ENCODE results near the gene CARS1. TPM values are rescaled to one million over a fixed set of nuclear protein-coding genes. Genes with fewer than 3 reads are reported as not detected.

The CARS1 gene
- total and polyA plus RNA-seq, 12 donors: 12.5 to 24.6 (median 15.9) TPM

- intact Hi-C loops (cut with DNase I): no loop called here
- no peak for ATAC-seq
- Histone ChIP-seq H3K4me1 (peaks cover 0 to 14% (median 0%) of the 10 kb centered on the region in 9 donors), H3K36me3 (peaks cover 0 to 82% (median 16%) of the 10 kb centered on the region in 9 donors), H3K4me3 (no peak overlapping the region), H3K27me3 (no peaks in the 10 kb centered on the region), H3K9me3 (no peaks in the 10 kb centered on the region), H3K27ac (no peak overlapping the region)
- DNase-seq: no peak
- 93 to 95% methylated on average over 22 of the region's 22 CpGs for WGBS, 2 donors
- no peak for TF ChIP-seq CTCF (IDR thresholded peaks at IDR 0.05)
These were observed 47.0 kb upstream of the CARS1 start for GRCh38 chr11:3104051-3104714.

- 79 to 92% methylated on average over 11 of the region's 11 CpGs for WGBS, 2 donors
- Histone ChIP-seq H3K4me3 (no peak overlapping the region), H3K4me1 (peaks cover 0 to 17% (median 0%) of the 10 kb centered on the region in 9 donors), H3K27ac (no peak overlapping the region), H3K36me3 (peaks cover 0 to 82% (median 16%) of the 10 kb centered on the region in 9 donors), H3K9me3 (no peaks in the 10 kb centered on the region), H3K27me3 (no peaks in the 10 kb centered on the region)
- intact Hi-C loops (cut with DNase I): no loop called here
- TF ChIP-seq CTCF (IDR thresholded peaks at IDR 0.05): no peak
- DNase-seq (no peak), ATAC-seq (no peak)
These were observed 45.9 kb upstream of the CARS1 start for GRCh38 chr11:3103076-3103475.

GRCh38 chr11:3102641-3102921, 45.4 kb upstream of the CARS1 start:
- ATAC-seq: no peak
- DNase-seq: no peak
- H3K27me3 ChIP-seq: no peaks in the 10 kb centered on the region
- no peak for TF ChIP-seq CTCF (IDR thresholded peaks at IDR 0.05)
- intact Hi-C loops (cut with DNase I): no loop called here
- no peak overlapping the region for H3K4me3 ChIP-seq
- H3K36me3 ChIP-seq: peaks cover 0 to 82% (median 16%) of the 10 kb centered on the region in 9 donors
- H3K9me3 ChIP-seq: no peaks in the 10 kb centered on the region
- H3K4me1 ChIP-seq: peaks cover 0 to 17% (median 0%) of the 10 kb centered on the region in 9 donors
- no peak overlapping the region for H3K27ac ChIP-seq
- WGBS, 2 donors: 95 to 96% methylated on average over 5 of the region's 5 CpGs

GRCh38 chr11:3101921-3102640, 44.9 kb upstream of the CARS1 start:
- H3K27ac ChIP-seq: no peak overlapping the region
- DNase-seq (no peak), ATAC-seq (no peak)
- intact Hi-C loops (cut with DNase I): no loop called here
- H3K9me3 ChIP-seq: no peaks in the 10 kb centered on the region
- H3K27me3 ChIP-seq: no peaks in the 10 kb centered on the region
- TF ChIP-seq CTCF (IDR thresholded peaks at IDR 0.05): no peak
- 85 to 87% methylated on average over 20 of the region's 20 CpGs for WGBS, 2 donors
- no peak overlapping the region for H3K4me3 ChIP-seq
- H3K36me3 ChIP-seq: peaks cover 0 to 82% (median 11%) of the 10 kb centered on the region in 9 donors
- H3K4me1 ChIP-seq: peaks cover 0 to 17% (median 0%) of the 10 kb centered on the region in 9 donors
